ENCODE data around the gene TRRAP. TPM values are rescaled to one million over a fixed set of nuclear protein-coding genes. Genes with fewer than 3 reads are reported as not detected.

Gene TRRAP
- polyA plus RNA-seq, 1 donor (not counting 4 experiments of a cell fraction or from before 2014, with no cell fraction given): 6.1 TPM

- DNase-seq (ENCODE audit: low read depth, low spot score): no peak
- H3K36me3 ChIP-seq (ENCODE audit: control insufficient read depth in 2 of 2, extremely low read depth in 1 of 2, insufficient read depth in 2 of 2, low read length in 2 of 2): peaks cover 26 to 44% of the 10 kb centered on the region in 2 experiments
- H3K27me3 ChIP-seq (ENCODE audit: control insufficient read depth, extremely low read depth, insufficient read depth, low read length): no peaks in the 10 kb centered on the region
- no peaks in the 10 kb centered on the region for H3K9me1 ChIP-seq (ENCODE audit: control insufficient read depth, extremely low read depth, insufficient read depth, low read length)
- FAIRE-seq: no peak
- no peak overlapping the region for H3K4me2 ChIP-seq (ENCODE audit: control insufficient read depth, extremely low read depth, insufficient read depth, low read depth, low read length)
- dilution Hi-C loops (cut with MboI; ENCODE audit: extremely low pct_ligation_motif_present, low sequenced_read_pairs): no loop called here
- no peak overlapping the region for H3K9ac ChIP-seq (ENCODE audit: control insufficient read depth, extremely low read depth, insufficient read depth, low read length)
- H3K4me1 ChIP-seq (ENCODE audit: control insufficient read depth, extremely low read depth, insufficient read depth, low read length): no peaks in the 10 kb centered on the region
- no peak overlapping the region for H2AFZ ChIP-seq (ENCODE audit: control insufficient read depth, low read length)
- no peaks in the 10 kb centered on the region for H3K79me2 ChIP-seq (ENCODE audit: control insufficient read depth, insufficient read depth, low read length)
- no peak for TF ChIP-seq EZH2 (IDR thresholded peaks at IDR 0.05; ENCODE audit: low read length)
- no peak for TF ChIP-seq CTCF (optimal IDR thresholded peaks at IDR 0.05 in 1 of 3, IDR thresholded peaks at IDR 0.05 in 1 of 3, conservative IDR thresholded peaks at IDR 0.05 in 1 of 3; ENCODE audit: extremely low read depth in 1 of 3, insufficient read depth in 2 of 3, low read length in 3 of 3)
- H3K9me3 ChIP-seq (ENCODE audit: control insufficient read depth, low read depth, low read length): no peaks in the 10 kb centered on the region
- H3K27ac ChIP-seq (ENCODE audit: control insufficient read depth, insufficient read depth, low read length): no peak overlapping the region
- H3K4me3 ChIP-seq (ENCODE audit: control insufficient read depth in 2 of 3, extremely low read depth in 1 of 3, insufficient read depth in 2 of 3, low read depth in 1 of 3, low read length in 3 of 3): no peak overlapping the region
- H4K20me1 ChIP-seq (ENCODE audit: control insufficient read depth, extremely low read depth, insufficient read depth, low read length): no peaks in the 10 kb centered on the region
Observed at GRCh38 chr7:98990356-98990755, 112.0 kb downstream of the TRRAP start.

- FAIRE-seq: no peak
- Histone ChIP-seq H3K4me2 (ENCODE audit: control insufficient read depth, extremely low read depth, insufficient read depth, low read depth, low read length) (no peak overlapping the region), H4K20me1 (ENCODE audit: control insufficient read depth, extremely low read depth, insufficient read depth, low read length) (no peaks in the 10 kb centered on the region), H3K36me3 (ENCODE audit: control insufficient read depth in 2 of 2, extremely low read depth in 1 of 2, insufficient read depth in 2 of 2, low read length in 2 of 2) (peaks cover 27 to 41% of the 10 kb centered on the region in 2 experiments), H2AFZ (ENCODE audit: control insufficient read depth, low read length) (no peak overlapping the region), H3K9ac (ENCODE audit: control insufficient read depth, extremely low read depth, insufficient read depth, low read length) (no peak overlapping the region), H3K9me1 (ENCODE audit: control insufficient read depth, extremely low read depth, insufficient read depth, low read length) (no peaks in the 10 kb centered on the region), H3K9me3 (ENCODE audit: control insufficient read depth, low read depth, low read length) (no peaks in the 10 kb centered on the region), H3K4me1 (ENCODE audit: control insufficient read depth, extremely low read depth, insufficient read depth, low read length) (no peaks in the 10 kb centered on the region), H3K27ac (ENCODE audit: control insufficient read depth, insufficient read depth, low read length) (no peak overlapping the region), H3K4me3 (ENCODE audit: control insufficient read depth in 2 of 3, extremely low read depth in 1 of 3, insufficient read depth in 2 of 3, low read depth in 1 of 3, low read length in 3 of 3) (no peak overlapping the region), H3K79me2 (ENCODE audit: control insufficient read depth, insufficient read depth, low read length) (no peaks in the 10 kb centered on the region), H3K27me3 (ENCODE audit: control insufficient read depth, extremely low read depth, insufficient read depth, low read length) (no peaks in the 10 kb centered on the region)
- no peak for DNase-seq (ENCODE audit: low read depth, low spot score)
- dilution Hi-C loops (cut with MboI; ENCODE audit: extremely low pct_ligation_motif_present, low sequenced_read_pairs): no loop called here
- no peak for TF ChIP-seq CTCF (optimal IDR thresholded peaks at IDR 0.05 in 1 of 3, IDR thresholded peaks at IDR 0.05 in 1 of 3, conservative IDR thresholded peaks at IDR 0.05 in 1 of 3; ENCODE audit: extremely low read depth in 1 of 3, insufficient read depth in 2 of 3, low read length in 3 of 3)
Observed at GRCh38 chr7:98991141-98991540, 112.8 kb downstream of the TRRAP start.
